Gastroesophageal sphincter (tissue), 3 donors: ENCODE measurements around the gene RIMS4.

Experiments
- CTCF ChIP-seq, 4 experiments: fragments of 200-600 bp in 2 of 4; fragments of 450-650 bp in 2 of 4; sonication (generic) in 1 of 4; IDR thresholded peaks; one replicate each; pipeline ENCODE4 v1.5.1; 2017 to 2019; ENCODE audit warnings: antibody characterized with exemption in 4 of 4, mild to moderate bottlenecking in 2 of 4, moderate library complexity in 2 of 4
- POLR2AphosphoS5 ChIP-seq: sonication (generic); formaldehyde crosslinking; IDR thresholded peaks from one replicate; pipeline ENCODE4 v1.6.1; 2017; ENCODE audit warnings: antibody characterized with exemption

GRCh38 chr20:44711237-44711636 lies 99.1 kb downstream of the RIMS4 start:
- TF ChIP-seq POLR2AphosphoS5: no peak
- no peak for TF ChIP-seq CTCF (IDR thresholded peaks at IDR 0.05)
